ENCODE results near the gene CLEC7A. TPM values are rescaled to one million over a fixed set of nuclear protein-coding genes. Genes with fewer than 3 reads are reported as not detected.

The CLEC7A gene
- total RNA-seq, 1 experiment from 2014 or later, result not detected

DNA sequence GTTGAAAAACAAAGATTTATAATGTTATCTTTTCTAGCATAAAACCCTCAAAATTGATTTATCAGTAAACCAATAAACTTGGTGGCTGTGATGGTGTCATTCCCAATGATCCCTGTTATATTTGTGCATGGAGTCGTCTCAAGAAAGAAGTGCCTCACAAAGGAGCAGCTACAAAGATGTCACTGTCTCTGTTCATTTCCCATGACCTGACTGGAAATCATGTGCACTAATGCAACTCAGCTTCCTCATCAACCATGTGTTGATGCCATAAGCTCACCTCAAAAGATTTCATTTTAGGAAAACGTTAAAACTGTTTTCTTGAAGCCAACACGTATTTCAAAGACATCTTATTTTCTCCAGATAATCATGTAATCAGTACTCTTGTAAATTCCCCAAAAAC is 60.0 kb downstream of the CLEC7A start:
- H3K27ac ChIP-seq (ENCODE audit: insufficient read length, low read depth, low read length), result no peak overlapping the region
- no peaks in the 10 kb centered on the region for H3K9me3 Mint-ChIP-seq

More for the DNA sequence above, 60.0 kb downstream of the CLEC7A start:
- Histone ChIP-seq H2BK120ac (ENCODE audit: low read depth, low read length, poor library complexity, severe bottlenecking) (no peak overlapping the region), H3K56ac (ENCODE audit: insufficient read length, low read depth, low read length) (no peak overlapping the region), H3K27me3 (ENCODE audit: insufficient read depth, low read length) (no peaks in the 10 kb centered on the region; the same call in 1 of the 2 replicates), H2AFZ (ENCODE audit: low read length) (no peak overlapping the region), H3K79me2 (ENCODE audit: insufficient read depth, low read length) (peaks cover 2% of the 10 kb centered on the region; the same call in 1 of the 2 replicates), H3K4ac (ENCODE audit: low read depth, low read length) (no peak overlapping the region), H3K4me2 (ENCODE audit: insufficient read depth, insufficient read length, low read length) (no peak overlapping the region), H4K91ac (ENCODE audit: insufficient read length, low read depth, low read length) (no peak overlapping the region), H3K79me1 (ENCODE audit: insufficient read depth, low read depth, low read length, poor library complexity, severe bottlenecking) (no peaks in the 10 kb centered on the region), H3K23ac (ENCODE audit: insufficient read length, low read depth, low read length) (no peak overlapping the region), H3K9ac (ENCODE audit: extremely low read depth, insufficient read length, low read length) (no peak overlapping the region), H3K4me1 (ENCODE audit: insufficient read depth, low read length) (no peaks in the 10 kb centered on the region), H2BK5ac (ENCODE audit: insufficient read length, low read length) (no peak overlapping the region), H4K5ac (ENCODE audit: insufficient read length, low read depth, low read length) (no peak overlapping the region), H3K23me2 (ENCODE audit: insufficient read length, low read depth, low read length, poor library complexity, severe bottlenecking) (no peaks in the 10 kb centered on the region), H3T11ph (ENCODE audit: low read length) (no peak overlapping the region), H2BK20ac (ENCODE audit: low read depth, low read length, poor library complexity, severe bottlenecking) (no peak overlapping the region), H3K9me3 (ENCODE audit: control insufficient read depth, low read depth, low read length) (no peaks in the 10 kb centered on the region), H3K14ac (ENCODE audit: insufficient read depth, low read length) (no peak overlapping the region), H4K8ac (replicated peaks; ENCODE audit: insufficient read length, low read depth, low read length) (no peak overlapping the region), H2BK15ac (ENCODE audit: low read depth, low read length) (no peak overlapping the region), H3K18ac (ENCODE audit: insufficient read length, low read depth, low read length) (no peak overlapping the region), H2AK5ac (ENCODE audit: insufficient read length, low read length) (no peak overlapping the region), H4K20me1 (ENCODE audit: control insufficient read depth, insufficient read depth, insufficient read length) (no peaks in the 10 kb centered on the region), H2BK12ac (ENCODE audit: insufficient read length, low read depth, low read length) (no peak overlapping the region)
- Mint-ChIP-seq H3K36me3 (ENCODE audit: insufficient read depth in 1 of 3, low read depth in 3 of 3) (no peaks in the 10 kb centered on the region), H3K27me3 (ENCODE audit: low read depth) (no peaks in the 10 kb centered on the region), H3K27ac (no peak overlapping the region; a peak in 1 of 7 replicates), H3K4me3 (no peak overlapping the region), H3K4me1 (0 out of 4 replicates have a peak, but pooled peaks cover 3 to 4% of the 10 kb centered on the region in 2 experiments)
- WGBS (ENCODE audit: extremely low coverage, insufficient read length, low lambda C conversion rate), result no CpG with 5 or more reads among the region's 3 CpGs
- TF ChIP-seq, protein P1, sequence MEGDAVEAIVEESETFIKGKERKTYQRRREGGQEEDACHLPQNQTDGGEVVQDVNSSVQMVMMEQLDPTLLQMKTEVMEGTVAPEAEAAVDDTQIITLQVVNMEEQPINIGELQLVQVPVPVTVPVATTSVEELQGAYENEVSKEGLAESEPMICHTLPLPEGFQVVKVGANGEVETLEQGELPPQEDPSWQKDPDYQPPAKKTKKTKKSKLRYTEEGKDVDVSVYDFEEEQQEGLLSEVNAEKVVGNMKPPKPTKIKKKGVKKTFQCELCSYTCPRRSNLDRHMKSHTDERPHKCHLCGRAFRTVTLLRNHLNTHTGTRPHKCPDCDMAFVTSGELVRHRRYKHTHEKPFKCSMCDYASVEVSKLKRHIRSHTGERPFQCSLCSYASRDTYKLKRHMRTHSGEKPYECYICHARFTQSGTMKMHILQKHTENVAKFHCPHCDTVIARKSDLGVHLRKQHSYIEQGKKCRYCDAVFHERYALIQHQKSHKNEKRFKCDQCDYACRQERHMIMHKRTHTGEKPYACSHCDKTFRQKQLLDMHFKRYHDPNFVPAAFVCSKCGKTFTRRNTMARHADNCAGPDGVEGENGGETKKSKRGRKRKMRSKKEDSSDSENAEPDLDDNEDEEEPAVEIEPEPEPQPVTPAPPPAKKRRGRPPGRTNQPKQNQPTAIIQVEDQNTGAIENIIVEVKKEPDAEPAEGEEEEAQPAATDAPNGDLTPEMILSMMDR (conservative IDR thresholded peaks at IDR 0.05), result no peak
- DNase-seq, result no peak
